ENCODE measurements around the gene GKN1. TPM values are rescaled to one million over a fixed set of nuclear protein-coding genes. Genes with fewer than 3 reads are reported as not detected.

The GKN1 gene
- total RNA-seq, 5 donors from 2014 or later (not counting 1 experiment from before 2014, with no cell fraction given): not detected

DNA sequence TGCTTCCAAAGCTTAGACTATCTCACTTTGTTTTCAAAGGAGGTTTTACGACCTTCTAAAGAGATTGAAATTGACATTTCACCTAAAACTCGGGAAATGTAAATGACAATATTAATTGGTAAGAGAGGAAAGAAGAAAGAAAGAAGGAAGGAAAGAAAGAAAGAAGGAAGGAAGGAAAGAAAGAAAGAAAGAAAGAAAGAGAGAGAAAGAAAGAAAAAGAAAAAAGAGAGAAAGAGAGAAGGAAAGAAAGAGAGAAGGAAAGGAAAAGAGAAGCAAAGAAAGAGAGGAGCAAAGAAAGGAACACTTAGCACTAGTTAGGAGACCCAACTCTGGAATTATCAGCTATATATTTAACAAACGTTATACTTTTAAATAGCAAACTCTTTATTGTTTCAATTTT is 3.7 kb downstream of the GKN1 start:
- Mint-ChIP-seq H3K4me1 (no peaks in the 10 kb centered on the region), H3K4me3 (no peak overlapping the region), H3K27me3 (peaks cover 30 to 43% of the 10 kb centered on the region in 2 donors), H3K36me3 (no peaks in the 10 kb centered on the region), H3K27ac (no peak overlapping the region), H3K9me3 (no peaks in the 10 kb centered on the region)
- H3K27ac ChIP-seq (ENCODE audit: low read length): no peak overlapping the region
- peaks cover 0 to 3% of the 10 kb centered on the region in 2 experiments for H3K27me3 ChIP-seq (replicated peaks in 1 of 2; ENCODE audit: control insufficient read depth in 2 of 2, extremely low read depth in 1 of 2, insufficient read depth in 2 of 2, low read length in 1 of 2)
- H3K4me3 ChIP-seq (ENCODE audit: control insufficient read depth in 1 of 2, extremely low read depth in 1 of 2, low read length in 1 of 2): no peak overlapping the region
- DNase-seq (no peak), ATAC-seq (replicated peaks in 1 of 4) (no peak)
- H3K9me3 ChIP-seq: no peaks in the 10 kb centered on the region
- H3K4me1 ChIP-seq (ENCODE audit: control insufficient read depth in 1 of 2, extremely low read depth in 1 of 2, insufficient read depth in 2 of 2, low read length in 2 of 2): no peaks in the 10 kb centered on the region
- no peaks in the 10 kb centered on the region for H3K36me3 ChIP-seq (ENCODE audit: control insufficient read depth in 2 of 2, extremely low read depth in 1 of 2, insufficient read depth in 1 of 2, low read length in 1 of 2)
- ChIA-PET CTCF (interaction anchor here in 1 of 2 donors (0.8 kb wide), 1 partner anchor 11 kb away, joined by 3 read pairs; no protein-coding TSS in a partner anchor), POLR2A (no interaction called here)
- WGBS (ENCODE audit: insufficient coverage): no CpG with 5 or more reads among the region's 3 CpGs

DNA sequence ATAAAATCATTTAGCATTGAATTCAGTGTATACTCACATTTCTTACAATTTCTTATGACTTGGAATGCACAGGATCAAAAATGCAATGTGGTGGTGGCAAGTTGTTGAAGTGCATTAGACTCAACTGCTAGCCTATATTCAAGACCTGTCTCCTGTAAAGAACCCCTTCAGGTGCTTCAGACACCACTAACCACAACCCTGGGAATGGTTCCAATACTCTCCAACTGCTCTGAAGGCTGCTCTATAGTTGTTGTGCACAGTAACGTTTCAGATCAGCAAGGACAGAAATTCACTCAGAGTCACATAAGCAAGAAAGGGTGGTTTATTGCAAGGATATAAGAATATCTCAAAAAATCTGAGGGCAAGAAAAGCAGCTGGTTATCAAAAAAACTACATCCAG is 6.5 kb downstream of the GKN1 start:
- H3K9me3 Mint-ChIP-seq: no peaks in the 10 kb centered on the region
- Histone ChIP-seq H3K9me3 (no peaks in the 10 kb centered on the region), H3K4me3 (ENCODE audit: control insufficient read depth in 1 of 2, extremely low read depth in 1 of 2, low read length in 1 of 2) (no peak overlapping the region), H3K36me3 (ENCODE audit: control insufficient read depth in 2 of 2, extremely low read depth in 1 of 2, insufficient read depth in 1 of 2, low read length in 1 of 2) (no peaks in the 10 kb centered on the region), H3K4me1 (ENCODE audit: control insufficient read depth in 1 of 2, extremely low read depth in 1 of 2, insufficient read depth in 2 of 2, low read length in 2 of 2) (no peaks in the 10 kb centered on the region), H3K27me3 (replicated peaks in 1 of 2; ENCODE audit: control insufficient read depth in 2 of 2, extremely low read depth in 1 of 2, insufficient read depth in 2 of 2, low read length in 1 of 2) (peaks cover 0 to 3% of the 10 kb centered on the region in 2 experiments), H3K27ac (ENCODE audit: low read length) (no peak overlapping the region)
- CTCF ChIA-PET: no interaction called here
- no peak for ATAC-seq (replicated peaks in 1 of 4)
- no peak overlapping the region for H3K4me3 Mint-ChIP-seq
- peaks cover 29 to 33% of the 10 kb centered on the region in 2 donors for H3K27me3 Mint-ChIP-seq
- WGBS (ENCODE audit: insufficient coverage): no CpG with 5 or more reads among the region's 1 CpG
- H3K4me1 Mint-ChIP-seq: no peaks in the 10 kb centered on the region
- POLR2A ChIA-PET: no interaction called here
- no peak overlapping the region for H3K27ac Mint-ChIP-seq
- H3K36me3 Mint-ChIP-seq: no peaks in the 10 kb centered on the region
- no peak for DNase-seq

DNA sequence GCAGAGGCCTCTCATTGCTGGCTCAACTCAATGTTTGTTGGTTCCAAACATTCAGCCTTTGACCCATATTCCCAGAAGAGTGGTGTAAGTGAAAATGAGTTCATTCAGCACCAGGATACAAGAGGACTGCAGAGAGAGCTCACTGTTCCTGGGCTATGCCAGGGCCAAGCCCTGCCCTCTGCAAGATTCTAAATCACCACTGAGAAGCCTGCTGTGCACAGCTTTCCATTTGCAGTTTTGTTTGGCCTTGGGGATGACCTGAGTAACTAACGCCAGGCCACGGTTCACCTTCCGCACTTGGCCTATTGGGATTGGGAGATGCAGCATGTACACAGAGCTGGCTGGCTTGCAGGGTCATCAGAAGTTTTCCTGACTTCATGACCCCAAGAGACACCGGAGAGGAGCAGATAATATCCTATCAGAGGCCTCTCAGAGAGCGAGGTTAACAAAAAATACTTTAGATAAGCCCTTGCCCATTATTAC is 12.6 kb downstream of the GKN1 start:
- ChIA-PET CTCF (no interaction called here), POLR2A (no interaction called here)
- ATAC-seq (replicated peaks in 1 of 4) (no peak), DNase-seq (no peak)
- H3K27me3 ChIP-seq (replicated peaks in 1 of 2; ENCODE audit: control insufficient read depth in 2 of 2, extremely low read depth in 1 of 2, insufficient read depth in 2 of 2, low read length in 1 of 2): peaks cover 0 to 2% of the 10 kb centered on the region in 2 experiments
- Mint-ChIP-seq H3K27ac (no peak overlapping the region), H3K4me1 (no peaks in the 10 kb centered on the region), H3K9me3 (no peaks in the 10 kb centered on the region), H3K4me3 (no peak overlapping the region), H3K36me3 (no peaks in the 10 kb centered on the region), H3K27me3 (peaks cover 7 to 8% of the 10 kb centered on the region in 2 donors)
- no peak overlapping the region for H3K27ac ChIP-seq (ENCODE audit: low read length)
- H3K4me1 ChIP-seq (ENCODE audit: control insufficient read depth in 1 of 2, extremely low read depth in 1 of 2, insufficient read depth in 2 of 2, low read length in 2 of 2): no peaks in the 10 kb centered on the region
- no peak overlapping the region for H3K4me3 ChIP-seq (ENCODE audit: control insufficient read depth in 1 of 2, extremely low read depth in 1 of 2, low read length in 1 of 2)
- WGBS (ENCODE audit: insufficient coverage): no CpG with 5 or more reads among the region's 5 CpGs
- no peaks in the 10 kb centered on the region for H3K36me3 ChIP-seq (ENCODE audit: control insufficient read depth in 2 of 2, extremely low read depth in 1 of 2, insufficient read depth in 1 of 2, low read length in 1 of 2)
- no peaks in the 10 kb centered on the region for H3K9me3 ChIP-seq

DNA sequence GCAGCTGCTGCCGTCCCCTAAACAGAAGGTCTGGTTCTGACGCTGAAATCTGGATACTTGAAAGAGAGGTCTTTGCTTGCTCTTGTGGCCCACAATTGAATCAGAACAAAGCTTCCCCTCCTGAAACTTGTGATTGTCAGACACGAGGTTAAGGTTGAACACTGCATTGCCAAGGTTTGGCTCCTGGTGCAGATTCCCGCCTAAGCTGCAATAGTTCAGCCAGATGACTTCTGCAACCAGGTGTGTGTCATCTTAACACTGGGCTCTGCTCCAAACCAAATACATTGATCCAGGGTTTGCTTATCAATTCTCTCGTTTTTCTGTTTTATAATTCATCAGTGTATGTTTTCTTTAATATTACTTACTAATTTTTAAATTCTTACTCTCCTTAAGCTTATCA is 14.6 kb downstream of the GKN1 start:
- no peak overlapping the region for H3K27ac Mint-ChIP-seq
- WGBS (ENCODE audit: insufficient coverage): 49% methylated on average over 3 of the region's 5 CpGs
- Histone ChIP-seq H3K27me3 (replicated peaks in 1 of 2; ENCODE audit: control insufficient read depth in 2 of 2, extremely low read depth in 1 of 2, insufficient read depth in 2 of 2, low read length in 1 of 2) (peaks cover 0 to 2% of the 10 kb centered on the region in 2 experiments), H3K36me3 (ENCODE audit: control insufficient read depth in 2 of 2, extremely low read depth in 1 of 2, insufficient read depth in 1 of 2, low read length in 1 of 2) (no peaks in the 10 kb centered on the region), H3K9me3 (no peaks in the 10 kb centered on the region), H3K4me1 (ENCODE audit: control insufficient read depth in 1 of 2, extremely low read depth in 1 of 2, insufficient read depth in 2 of 2, low read length in 2 of 2) (no peaks in the 10 kb centered on the region), H3K27ac (ENCODE audit: low read length) (no peak overlapping the region), H3K4me3 (ENCODE audit: control insufficient read depth in 1 of 2, extremely low read depth in 1 of 2, low read length in 1 of 2) (no peak overlapping the region)
- DNase-seq (no peak), ATAC-seq (replicated peaks in 1 of 4) (no peak)
- H3K9me3 Mint-ChIP-seq: no peaks in the 10 kb centered on the region
- POLR2A ChIA-PET: interaction anchor here in 1 of 2 donors (0.6 kb wide), 1 partner anchor 1190 kb away, joined by 4 read pairs; no protein-coding TSS in a partner anchor
- H3K4me3 Mint-ChIP-seq: no peak overlapping the region
- no peaks in the 10 kb centered on the region for H3K4me1 Mint-ChIP-seq
- no peaks in the 10 kb centered on the region for H3K36me3 Mint-ChIP-seq
- peaks cover 8 to 10% of the 10 kb centered on the region in 2 donors for H3K27me3 Mint-ChIP-seq
- CTCF ChIA-PET: interaction anchor here in 1 of 2 donors (0.6 kb wide), 1 partner anchor 11 kb away, joined by 3 read pairs; no protein-coding TSS in a partner anchor

DNA sequence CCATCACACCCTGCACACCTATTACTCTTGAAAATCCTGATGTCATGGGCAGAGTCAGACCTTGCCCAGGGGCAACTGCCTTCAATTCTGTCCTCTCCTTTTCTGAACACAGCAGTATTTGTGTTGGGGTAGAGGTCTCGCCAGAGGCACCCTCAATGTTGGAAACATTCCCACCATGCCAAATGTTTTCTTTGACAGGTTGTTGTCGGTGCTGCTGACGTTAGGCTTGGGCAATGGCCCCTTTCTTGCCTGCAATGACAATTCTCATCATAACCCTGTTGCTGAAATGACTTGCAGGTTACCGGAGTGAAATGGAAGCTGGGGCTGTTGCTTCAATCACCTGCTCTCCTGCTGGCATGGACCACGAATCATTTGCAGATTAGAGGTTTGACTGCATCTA is 17.9 kb downstream of the GKN1 start:
- H3K27me3 ChIP-seq (replicated peaks in 1 of 2; ENCODE audit: control insufficient read depth in 2 of 2, extremely low read depth in 1 of 2, insufficient read depth in 2 of 2, low read length in 1 of 2): peaks cover 0 to 5% of the 10 kb centered on the region in 2 experiments
- no peaks in the 10 kb centered on the region for H3K4me1 ChIP-seq (ENCODE audit: control insufficient read depth in 1 of 2, extremely low read depth in 1 of 2, insufficient read depth in 2 of 2, low read length in 2 of 2)
- no peaks in the 10 kb centered on the region for H3K9me3 Mint-ChIP-seq
- DNase-seq (no peak), ATAC-seq (replicated peaks in 1 of 4) (no peak)
- no peak overlapping the region for H3K4me3 Mint-ChIP-seq
- no peak overlapping the region for H3K4me3 ChIP-seq (ENCODE audit: control insufficient read depth in 1 of 2, extremely low read depth in 1 of 2, low read length in 1 of 2)
- H3K27me3 Mint-ChIP-seq: peaks cover 13 to 16% of the 10 kb centered on the region in 2 donors
- H3K27ac Mint-ChIP-seq: no peak overlapping the region
- H3K4me1 Mint-ChIP-seq: no peaks in the 10 kb centered on the region
- WGBS (ENCODE audit: insufficient coverage): 81% methylated on average over 5 of the region's 5 CpGs
- no peaks in the 10 kb centered on the region for H3K36me3 Mint-ChIP-seq
- ChIA-PET CTCF (interaction anchor here in 1 of 2 donors (1.2 kb wide), 1 partner anchor 10 kb away, joined by 3 read pairs; no protein-coding TSS in a partner anchor), POLR2A (no interaction called here)
- H3K27ac ChIP-seq (ENCODE audit: low read length): no peak overlapping the region
- H3K36me3 ChIP-seq (ENCODE audit: control insufficient read depth in 2 of 2, extremely low read depth in 1 of 2, insufficient read depth in 1 of 2, low read length in 1 of 2): no peaks in the 10 kb centered on the region
- no peaks in the 10 kb centered on the region for H3K9me3 ChIP-seq

DNA sequence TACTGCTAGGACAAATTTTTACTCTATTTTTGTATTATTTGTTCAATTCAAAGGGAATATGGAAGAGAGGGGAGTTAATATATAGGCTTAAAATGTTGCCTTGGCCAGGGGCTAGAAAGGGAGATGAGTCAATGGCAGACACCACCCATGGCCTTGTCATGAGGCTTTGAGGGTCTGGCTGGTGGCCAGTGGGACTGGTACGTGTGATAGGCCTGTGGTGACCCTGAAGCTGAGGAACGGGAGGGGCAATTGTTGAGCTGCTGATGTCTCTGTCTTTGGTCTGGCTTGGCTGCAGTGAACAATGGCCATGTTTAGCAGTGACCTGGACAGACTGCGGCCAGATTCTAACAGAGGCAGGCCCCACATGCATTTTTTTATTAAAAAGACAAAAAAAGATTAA is 18.5 kb downstream of the GKN1 start:
- Mint-ChIP-seq H3K4me1 (no peaks in the 10 kb centered on the region), H3K4me3 (no peak overlapping the region), H3K27me3 (peaks cover 13 to 16% of the 10 kb centered on the region in 2 donors), H3K9me3 (no peaks in the 10 kb centered on the region), H3K27ac (no peak overlapping the region), H3K36me3 (no peaks in the 10 kb centered on the region)
- ATAC-seq (replicated peaks in 1 of 4) (no peak), DNase-seq (no peak)
- WGBS (ENCODE audit: insufficient coverage): 17% methylated on average over 2 of the region's 3 CpGs
- CTCF ChIA-PET: interaction anchor here (0.6 to 1.2 kb wide), 2 partner anchors 9 to 19 kb away, joined by 3 to 4 read pairs; no protein-coding TSS in a partner anchor
- Histone ChIP-seq H3K9me3 (no peaks in the 10 kb centered on the region), H3K27me3 (replicated peaks in 1 of 2; ENCODE audit: control insufficient read depth in 2 of 2, extremely low read depth in 1 of 2, insufficient read depth in 2 of 2, low read length in 1 of 2) (peaks cover 0 to 6% of the 10 kb centered on the region in 2 experiments), H3K27ac (ENCODE audit: low read length) (no peak overlapping the region), H3K4me1 (ENCODE audit: control insufficient read depth in 1 of 2, extremely low read depth in 1 of 2, insufficient read depth in 2 of 2, low read length in 2 of 2) (no peaks in the 10 kb centered on the region), H3K4me3 (ENCODE audit: control insufficient read depth in 1 of 2, extremely low read depth in 1 of 2, low read length in 1 of 2) (no peak overlapping the region), H3K36me3 (ENCODE audit: control insufficient read depth in 2 of 2, extremely low read depth in 1 of 2, insufficient read depth in 1 of 2, low read length in 1 of 2) (no peaks in the 10 kb centered on the region)
- POLR2A ChIA-PET: interaction anchor here in 1 of 2 donors (0.6 kb wide), 1 partner anchor 94 kb away, joined by 4 read pairs; no protein-coding TSS in a partner anchor
